CD4-positive, alpha-beta T cell treated with Interleukin-1 beta for 1 hour (primary cell): ENCODE data around the gene CTCFL.

ENCODE experiments used
- DNase-seq, 2 donors: peaks; one replicate each; pipeline ENCODE4 v3.0.0-alpha.2; 2020 to 2022

The CTCFL gene

GRCh38 chr20:57524511-57525176 is at the start of gene CTCFL:
CTCFL (minus strand) TSS chr20:57525140; CDS start chr20:57524205, 935 bp downstream.
- no peak for DNase-seq

GRCh38 chr20:57573894-57574293 is 49.0 kb upstream of the CTCFL start:
- no peak for DNase-seq

- no peak for DNase-seq
These were observed 48.3 kb upstream of the CTCFL start for GRCh38 chr20:57573242-57573641.

- DNase-seq = no peak
These were observed 47.0 kb upstream of the CTCFL start for GRCh38 chr20:57571782-57572416.

- DNase-seq = no peak
These were observed 46.0 kb upstream of the CTCFL start for GRCh38 chr20:57570920-57571319.

GRCh38 chr20:57570145-57570850 is 45.4 kb upstream of the CTCFL start:
- no peak for DNase-seq

GRCh38 chr20:57568960-57569359 is 44.0 kb upstream of the CTCFL start:
- DNase-seq = no peak

- no peak for DNase-seq
These were observed 43.4 kb upstream of the CTCFL start for GRCh38 chr20:57568088-57568896.

GRCh38 chr20:57567471-57568079 is 42.6 kb upstream of the CTCFL start:
- no peak for DNase-seq

- no peak for DNase-seq
These were observed 42.0 kb upstream of the CTCFL start for GRCh38 chr20:57566803-57567459.

GRCh38 chr20:57566399-57566798 is 41.5 kb upstream of the CTCFL start:
- no peak for DNase-seq

GRCh38 chr20:57564951-57565642 is 40.2 kb upstream of the CTCFL start:
- no peak for DNase-seq

- DNase-seq = no peak
These were observed 39.4 kb upstream of the CTCFL start for GRCh38 chr20:57564180-57564802.

GRCh38 chr20:57563522-57563921 is 38.6 kb upstream of the CTCFL start:
- DNase-seq = no peak

- DNase-seq = no peak
These were observed 37.9 kb upstream of the CTCFL start for GRCh38 chr20:57562541-57563465.

GRCh38 chr20:57561356-57562279 is 36.7 kb upstream of the CTCFL start:
- DNase-seq = no peak

- DNase-seq = no peak
These were observed 35.8 kb upstream of the CTCFL start, which contains the start of gene PCK1 for GRCh38 chr20:57560554-57561355. PCK1 (plus strand) TSS chr20:57561110; CDS start chr20:57561412, 302 bp downstream.
